CD4-positive, alpha-beta T cell treated with Interleukin-1 beta for 1 hour (primary cell): Measurements from ENCODE around the gene TRAPPC1.

Experiments used
- DNase-seq, 2 donors: peaks; one replicate each; pipeline ENCODE4 v3.0.0-alpha.2; 2020 to 2022

Gene TRAPPC1

GRCh38 chr17:7897090-7897489, 34.7 kb downstream of the TRAPPC1 start:
- no peak for DNase-seq

GRCh38 chr17:7894866-7895265, 36.9 kb downstream of the TRAPPC1 start:
- DNase-seq = no peak

GRCh38 chr17:7894226-7894625, 37.5 kb downstream of the TRAPPC1 start:
- no peak for DNase-seq

DNA sequence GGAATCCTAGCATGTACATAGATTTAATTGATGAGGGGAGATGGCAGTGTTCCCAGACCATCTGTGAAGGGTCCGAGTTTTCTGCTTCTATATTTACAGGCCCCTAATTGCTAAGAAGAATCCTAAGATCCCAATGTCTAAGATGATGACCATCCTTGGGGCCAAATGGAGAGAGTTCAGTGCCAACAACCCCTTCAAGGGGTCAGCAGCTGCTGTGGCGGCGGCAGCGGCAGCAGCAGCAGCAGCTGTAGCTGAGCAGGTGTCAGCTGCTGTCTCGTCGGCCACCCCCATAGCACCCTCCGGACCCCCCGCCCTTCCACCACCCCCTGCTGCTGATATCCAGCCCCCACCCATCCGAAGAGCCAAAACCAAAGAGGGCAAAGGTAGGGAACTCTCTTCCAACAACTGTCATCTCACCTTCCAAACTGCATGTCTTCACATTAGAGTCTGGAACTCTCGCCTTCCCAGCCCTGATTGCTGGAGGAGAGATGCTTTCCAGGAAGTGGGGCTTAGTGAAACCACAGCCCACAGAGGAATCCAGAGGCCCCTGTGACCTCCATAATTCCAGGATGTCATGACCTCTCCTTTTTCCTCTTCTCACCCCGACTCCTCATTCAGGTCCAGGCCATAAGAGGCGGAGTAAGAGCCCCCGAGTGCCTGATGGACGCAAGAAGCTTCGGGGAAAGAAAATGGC, 38.4 kb downstream of the TRAPPC1 start:
- DNase-seq = no peak

GRCh38 chr17:7889166-7889955, 42.4 kb downstream of the TRAPPC1 start:
- peak; percentile 41 to 70 for DNase-seq

- DNase-seq = peak; percentile 19 to 43
These were observed 43.4 kb downstream of the TRAPPC1 start, which contains the start of gene CHD3 for GRCh38 chr17:7888184-7888920. Gene CHD3, plus strand, starts transcription at chr17:7888789. Its CDS starts 212 bp downstream, at chr17:7889001.

DNA sequence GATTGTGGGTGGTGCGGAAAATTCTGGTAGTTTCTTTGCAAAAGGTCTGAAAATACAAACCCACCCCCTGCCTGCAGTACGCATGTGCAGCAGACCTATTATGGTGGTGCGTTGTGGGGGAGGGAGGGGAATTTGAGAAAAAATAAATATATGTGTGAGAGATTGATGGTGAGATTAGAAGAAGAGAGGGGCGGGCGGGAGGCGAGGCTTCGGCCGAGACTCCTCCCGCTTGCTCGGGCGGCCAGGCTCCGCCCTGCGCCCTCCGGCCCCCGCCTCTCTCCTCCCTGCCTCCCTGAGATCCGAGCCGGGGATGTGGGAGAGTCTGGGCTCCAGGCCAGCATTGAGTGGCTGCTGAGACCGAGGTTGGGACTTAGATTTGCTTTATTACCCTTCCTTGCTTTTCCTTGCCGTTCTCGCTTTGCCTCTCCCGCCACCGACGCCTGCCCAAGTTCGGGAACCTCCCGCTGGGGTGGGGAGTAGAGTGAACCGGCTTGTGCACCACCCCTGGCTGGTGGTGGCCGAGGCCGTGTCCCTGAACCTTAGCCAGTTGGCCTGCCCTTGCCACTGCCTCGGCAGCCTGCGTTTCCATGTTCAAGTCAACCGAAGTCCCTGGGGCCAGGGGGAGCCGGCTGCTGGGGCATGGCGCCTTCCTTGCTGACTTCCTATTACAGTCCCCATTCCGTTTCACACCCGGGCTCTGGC, 44.1 kb downstream of the TRAPPC1 start:
- DNase-seq = peak; percentile 94 to 96

DNA sequence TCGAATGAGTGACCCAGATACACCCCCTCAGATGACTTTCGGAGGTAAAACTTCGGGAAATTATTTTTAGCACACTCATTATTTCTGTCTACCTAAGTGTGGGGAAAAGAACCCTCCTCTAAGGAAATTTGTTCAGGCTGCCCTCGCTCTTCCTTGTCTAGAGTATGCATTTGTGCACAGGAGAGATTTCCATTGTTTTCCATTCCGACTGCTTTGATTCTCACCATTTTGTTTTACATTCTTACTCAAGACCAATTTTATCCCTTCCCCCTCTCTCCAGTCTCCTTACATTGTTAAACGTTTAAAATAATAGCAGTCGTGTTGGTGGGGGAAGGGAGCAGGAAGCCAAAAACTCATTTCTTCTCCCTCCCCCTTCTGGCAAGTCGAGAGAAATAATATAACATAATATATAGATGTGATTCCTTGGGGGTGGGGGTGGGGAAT, 44.7 kb downstream of the TRAPPC1 start:
- DNase-seq = no peak

GRCh38 chr17:7886227-7887037, 45.3 kb downstream of the TRAPPC1 start:
- DNase-seq = peak; percentile 71 to 75

DNA sequence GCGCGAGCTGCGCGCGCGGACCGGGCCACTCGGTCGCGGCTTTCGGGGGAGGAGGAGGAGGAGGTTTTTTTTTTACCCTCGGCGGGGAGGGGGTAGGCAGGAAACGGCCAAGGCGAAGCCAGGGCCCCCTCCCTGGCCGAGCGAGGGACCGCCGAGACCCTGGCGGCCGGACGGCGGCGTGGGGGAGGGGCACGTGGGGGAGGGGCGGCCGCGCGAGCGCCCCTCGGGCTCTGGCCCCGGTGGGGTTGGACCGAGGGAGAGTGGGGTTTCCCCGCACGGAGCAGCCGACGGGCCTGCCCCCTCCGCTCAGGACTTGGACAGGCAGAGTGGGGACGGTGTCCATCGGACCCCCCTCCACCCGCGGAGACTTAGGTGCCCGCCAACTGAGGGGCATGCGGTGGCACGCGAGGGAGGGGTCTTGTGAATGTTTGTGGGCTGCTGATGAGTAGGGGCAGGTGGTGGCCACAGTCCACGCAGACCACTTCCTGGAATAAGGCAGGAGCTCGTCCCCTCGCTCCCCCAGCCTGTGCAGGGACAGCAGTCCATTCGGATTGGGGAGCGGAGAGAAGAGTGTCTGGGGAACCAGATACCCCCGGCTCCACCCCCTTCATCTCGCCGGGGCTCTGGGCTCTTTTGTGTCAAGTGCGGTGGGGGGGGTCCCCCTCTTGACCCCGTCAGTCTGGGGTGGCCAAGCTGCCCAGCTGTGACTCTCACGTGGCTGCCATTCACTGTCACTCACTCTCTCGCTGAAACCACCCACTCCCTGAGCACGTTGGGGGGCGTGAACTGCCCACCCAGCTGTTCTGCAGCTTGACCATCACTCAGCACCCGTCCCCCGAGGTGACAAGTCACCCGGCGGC, 46.1 kb downstream of the TRAPPC1 start:
- peak; percentile 54 to 61 for DNase-seq

DNA sequence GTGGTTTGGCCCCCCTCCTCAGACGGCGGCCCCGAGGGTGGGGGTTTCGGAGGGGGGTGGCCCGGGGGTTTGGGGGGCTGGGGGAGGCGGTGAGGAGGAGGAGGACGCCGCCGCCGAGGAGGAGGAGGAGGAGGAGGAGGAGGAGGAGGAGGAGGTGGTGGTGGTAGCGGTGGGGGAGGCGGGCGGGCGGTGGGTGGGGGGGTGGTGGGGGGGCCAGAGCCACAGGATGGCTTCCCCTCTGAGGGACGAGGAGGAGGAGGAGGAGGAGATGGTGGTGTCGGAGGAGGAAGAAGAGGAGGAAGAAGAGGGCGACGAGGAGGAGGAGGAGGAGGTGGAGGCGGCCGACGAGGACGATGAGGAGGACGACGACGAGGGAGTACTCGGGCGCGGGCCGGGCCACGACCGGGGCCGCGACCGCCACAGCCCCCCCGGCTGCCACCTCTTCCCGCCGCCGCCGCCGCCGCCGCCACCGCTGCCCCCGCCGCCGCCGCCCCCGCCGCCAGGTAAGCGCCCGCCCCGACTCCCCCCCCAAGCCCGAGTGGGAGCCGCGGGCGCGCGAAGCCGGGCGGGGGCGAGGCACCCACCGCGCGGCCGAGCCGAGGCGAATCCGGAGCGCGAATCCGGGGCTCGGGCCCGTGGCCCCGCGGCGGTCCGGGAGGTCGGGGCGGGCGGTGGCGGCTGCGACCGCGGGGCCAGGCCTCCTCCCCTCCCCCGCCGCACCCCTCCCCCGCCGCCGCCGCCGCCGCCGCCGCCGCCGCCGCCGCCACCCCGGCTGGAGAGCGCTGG, 47.0 kb downstream of the TRAPPC1 start:
- DNase-seq = peak; percentile 45 to 50

DNA sequence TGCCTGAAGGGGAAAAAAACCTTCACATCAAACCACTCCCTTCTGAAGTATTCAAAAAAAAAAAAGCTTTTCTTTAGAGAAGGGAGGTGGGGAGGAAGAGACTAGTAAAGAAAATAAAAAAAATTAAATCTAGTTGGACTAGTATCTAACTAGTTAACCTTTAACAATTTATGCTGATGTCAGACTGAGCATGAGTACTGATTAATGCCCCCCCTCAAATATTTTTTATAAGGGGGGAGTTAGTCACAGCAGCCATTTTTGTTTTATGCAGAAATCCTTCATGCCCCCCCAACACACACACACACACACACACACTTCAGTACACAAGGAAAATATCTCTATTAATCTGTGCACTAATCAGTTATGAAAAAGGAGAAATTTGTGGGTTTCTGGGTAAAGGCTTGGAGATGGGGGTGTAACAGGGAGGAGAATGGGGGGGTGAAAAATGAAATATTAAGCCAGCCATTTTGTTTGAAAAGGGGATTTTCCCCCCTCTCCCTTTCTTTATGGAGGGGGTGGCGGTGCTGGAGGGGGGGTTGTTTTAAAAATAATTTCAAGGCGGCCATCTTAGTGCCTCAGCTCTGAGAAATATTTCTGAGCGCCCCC, 47.9 kb downstream of the TRAPPC1 start:
- DNase-seq = peak; percentile 56 to 72

DNA sequence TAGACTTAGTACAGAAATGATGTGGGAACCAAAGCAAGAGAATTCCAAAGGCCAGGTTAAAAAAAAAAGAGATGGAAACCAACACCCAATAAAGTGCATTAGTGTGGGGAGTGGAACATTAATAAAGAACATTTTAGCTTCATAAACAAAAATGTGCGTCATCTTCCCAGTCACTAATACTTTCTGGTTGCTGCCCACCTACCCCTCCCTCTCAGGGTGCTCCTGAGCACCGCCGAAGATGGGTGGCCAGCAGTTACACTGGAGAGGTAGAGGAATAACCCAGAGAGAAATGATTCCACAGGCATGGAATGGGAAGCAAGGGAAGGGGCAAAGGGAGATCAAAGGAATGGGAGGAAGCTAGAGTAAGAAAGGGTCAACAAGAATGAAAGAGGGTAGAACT, 49.1 kb downstream of the TRAPPC1 start:
- no peak for DNase-seq

- DNase-seq = no peak
These were observed 49.7 kb downstream of the TRAPPC1 start for GRCh38 chr17:7882068-7882467.

DNA sequence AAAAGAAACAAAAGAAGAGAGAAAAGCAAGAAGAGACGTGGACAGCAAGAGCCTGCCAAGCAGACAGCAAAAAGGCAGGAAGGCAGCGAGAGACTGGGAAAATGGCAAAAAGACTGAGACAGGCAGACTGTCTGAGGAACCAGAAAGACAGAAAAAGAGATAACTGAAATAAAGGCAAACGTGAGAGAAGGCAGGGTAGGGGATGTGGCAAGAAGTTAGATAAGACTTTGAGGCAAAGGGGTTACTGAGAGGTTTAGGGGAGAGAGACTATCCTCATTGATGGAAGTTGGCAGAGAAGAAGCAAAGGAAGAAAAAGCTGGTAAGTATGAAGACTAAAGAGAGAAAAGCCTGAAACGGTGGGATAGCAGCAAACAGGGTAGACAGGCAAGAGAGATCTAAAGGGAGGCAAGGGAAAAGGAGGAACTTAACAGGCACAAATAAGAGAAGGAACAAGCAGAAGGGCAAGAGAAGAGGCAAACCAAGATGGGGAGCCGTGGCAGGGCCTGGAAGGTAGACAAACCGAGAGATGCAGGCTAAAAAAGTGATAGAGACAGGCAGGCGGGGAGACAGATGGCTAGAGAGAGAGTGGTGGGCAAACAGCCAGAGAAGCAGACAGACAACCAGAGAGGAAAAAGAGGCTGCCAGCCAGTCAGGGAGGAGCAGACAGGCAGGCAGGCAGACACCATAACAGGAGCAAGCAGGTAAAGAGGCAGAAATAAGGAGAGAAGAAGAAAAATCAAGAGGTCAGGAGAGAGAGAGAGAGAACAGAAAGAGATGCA, 50.3 kb downstream of the TRAPPC1 start:
- no peak for DNase-seq
